ENCODE measurements around the gene CEND1. TPM values are rescaled to one million over a fixed set of nuclear protein-coding genes. Genes with fewer than 3 reads are reported as not detected.
A peak's percentile ranks its signal among the peaks of the same experiment; 100 is the strongest.

CEND1 gene
- total RNA-seq, 1 experiment from 2014 or later, result 2.7 TPM

GRCh38 chr11:831118-831864 lies 41.4 kb upstream of the CEND1 start:
- TF ChIP-seq TEAD1 (CRISPR knock-in tag; IDR thresholded peaks at IDR 0.05), result 0 out of 2 replicates have a peak, but pooled peaks have one; percentile 5
- no peak for TF ChIP-seq SMAD3 (CRISPR knock-in tag; IDR thresholded peaks at IDR 0.05; ENCODE audit: borderline replicate concordance)
- TF ChIP-seq FOXP1 (CRISPR knock-in tag; IDR thresholded peaks at IDR 0.05; ENCODE audit: borderline replicate concordance), result 0 out of 2 replicates have a peak, but pooled peaks have one; percentile 6
- Mint-ChIP-seq H3K9me3 (no peaks in the 10 kb centered on the region), H3K4me1 (peaks cover 45% of the 10 kb centered on the region), H3K36me3 (no peaks in the 10 kb centered on the region), H3K4me3 (peak overlapping the region; percentile 69), H3K27me3 (ENCODE audit: low read depth) (peaks cover 33% of the 10 kb centered on the region), H3K27ac (no peak overlapping the region)
- ChIA-PET POLR2A (interaction anchor here (1.1 to 4.7 kb wide), 6 partner anchors 12 to 40 kb away, joined by 3 to 38 read pairs (median 5); partner anchors contain the start of genes PIDD1, PNPLA2, RPLP2 and TSPAN4), CTCF (interaction anchor here (0.7 to 7.7 kb wide), 8 partner anchors 7 to 277 kb away, joined by 3 to 82 read pairs (median 12); partner anchors contain the start of genes PNPLA2, POLR2L and TSPAN4)
- ATAC-seq (no peak), DNase-seq (ENCODE audit: low spot score) (no peak)

- CTCF ChIA-PET, result interaction anchor here (0.7 to 7.7 kb wide), 11 partner anchors 8 to 276 kb away, joined by 3 to 82 read pairs (median 8); partner anchors contain the start of genes PNPLA2, POLR2L and TSPAN4
- H3K27me3 Mint-ChIP-seq (ENCODE audit: low read depth), result peaks cover 33% of the 10 kb centered on the region
- H3K9me3 Mint-ChIP-seq, result no peaks in the 10 kb centered on the region
- POLR2A ChIA-PET, result interaction anchor here (1.1 to 4.7 kb wide), 7 partner anchors 11 to 215 kb away, joined by 3 to 38 read pairs (median 5); partner anchors contain the start of genes IRF7, PIDD1, PNPLA2 and RPLP2
- peaks cover 45% of the 10 kb centered on the region for H3K4me1 Mint-ChIP-seq
- peak; percentile 94 for DNase-seq (ENCODE audit: low spot score)
- H3K36me3 Mint-ChIP-seq, result no peaks in the 10 kb centered on the region
- ATAC-seq, result peak; percentile 58
- no peak overlapping the region for H3K27ac Mint-ChIP-seq
- peak overlapping the region; percentile 76 for H3K4me3 Mint-ChIP-seq
- TF ChIP-seq E2F5 (CRISPR knock-in tag; IDR thresholded peaks at IDR 0.05) (no peak), USF1 (CRISPR knock-in tag; IDR thresholded peaks at IDR 0.05) (peak; percentile 77; the same call in 1 of the 2 replicates), ZNF425 (CRISPR knock-in tag; conservative IDR thresholded peaks at IDR 0.05) (no peak), SMAD4 (CRISPR knock-in tag; IDR thresholded peaks at IDR 0.05) (no peak), OVOL2 (CRISPR knock-in tag; IDR thresholded peaks at IDR 0.05; ENCODE audit: borderline replicate concordance) (no peak), RORB (CRISPR knock-in tag; IDR thresholded peaks at IDR 0.05) (no peak), AR (CRISPR knock-in tag; IDR thresholded peaks at IDR 0.05) (no peak), SOX15 (CRISPR knock-in tag; IDR thresholded peaks at IDR 0.05) (no peak), GABPB1 (CRISPR knock-in tag; IDR thresholded peaks at IDR 0.05) (no peak), NFE2L1 (CRISPR knock-in tag; IDR thresholded peaks at IDR 0.05) (no peak), ZNF532 (CRISPR knock-in tag; IDR thresholded peaks at IDR 0.05; ENCODE audit: borderline replicate concordance) (no peak), NR3C1 (CRISPR knock-in tag; conservative IDR thresholded peaks at IDR 0.05; ENCODE audit: low read depth) (peak; percentile 77; the same call in 1 of the 2 replicates), ATF6 (CRISPR knock-in tag; IDR thresholded peaks at IDR 0.05) (no peak), ZNF416 (CRISPR knock-in tag; IDR thresholded peaks at IDR 0.05) (no peak), CREB1 (CRISPR knock-in tag; IDR thresholded peaks at IDR 0.05) (no peak), JUN (CRISPR knock-in tag; IDR thresholded peaks at IDR 0.05) (no peak)
Measured at GRCh38 chr11:830295-831117, 40.6 kb upstream of the CEND1 start.

Measured in WTC11 (cell line).